ENCODE data around the gene CDK18.

The CDK18 gene

GRCh38 chr1:205492201-205492667, 12.2 kb upstream of the CDK18 start:
- H3K9me3 Mint-ChIP-seq (ENCODE audit: low read depth): no peaks in the 10 kb centered on the region
- H3K36me3 Mint-ChIP-seq: no peaks in the 10 kb centered on the region
- no peak overlapping the region for H3K27ac Mint-ChIP-seq
- peaks cover 16% of the 10 kb centered on the region for H3K27me3 Mint-ChIP-seq
- H3K4me3 Mint-ChIP-seq: no peak overlapping the region
- no peaks in the 10 kb centered on the region for H3K4me1 Mint-ChIP-seq (ENCODE audit: low read depth)

- Mint-ChIP-seq H3K9me3 (ENCODE audit: low read depth) (no peaks in the 10 kb centered on the region), H3K4me1 (ENCODE audit: low read depth) (no peaks in the 10 kb centered on the region), H3K36me3 (no peaks in the 10 kb centered on the region), H3K4me3 (no peak overlapping the region), H3K27ac (no peak overlapping the region), H3K27me3 (peaks cover 15% of the 10 kb centered on the region)
Measured at GRCh38 chr1:205492774-205493173, 11.7 kb upstream of the CDK18 start.

DNA sequence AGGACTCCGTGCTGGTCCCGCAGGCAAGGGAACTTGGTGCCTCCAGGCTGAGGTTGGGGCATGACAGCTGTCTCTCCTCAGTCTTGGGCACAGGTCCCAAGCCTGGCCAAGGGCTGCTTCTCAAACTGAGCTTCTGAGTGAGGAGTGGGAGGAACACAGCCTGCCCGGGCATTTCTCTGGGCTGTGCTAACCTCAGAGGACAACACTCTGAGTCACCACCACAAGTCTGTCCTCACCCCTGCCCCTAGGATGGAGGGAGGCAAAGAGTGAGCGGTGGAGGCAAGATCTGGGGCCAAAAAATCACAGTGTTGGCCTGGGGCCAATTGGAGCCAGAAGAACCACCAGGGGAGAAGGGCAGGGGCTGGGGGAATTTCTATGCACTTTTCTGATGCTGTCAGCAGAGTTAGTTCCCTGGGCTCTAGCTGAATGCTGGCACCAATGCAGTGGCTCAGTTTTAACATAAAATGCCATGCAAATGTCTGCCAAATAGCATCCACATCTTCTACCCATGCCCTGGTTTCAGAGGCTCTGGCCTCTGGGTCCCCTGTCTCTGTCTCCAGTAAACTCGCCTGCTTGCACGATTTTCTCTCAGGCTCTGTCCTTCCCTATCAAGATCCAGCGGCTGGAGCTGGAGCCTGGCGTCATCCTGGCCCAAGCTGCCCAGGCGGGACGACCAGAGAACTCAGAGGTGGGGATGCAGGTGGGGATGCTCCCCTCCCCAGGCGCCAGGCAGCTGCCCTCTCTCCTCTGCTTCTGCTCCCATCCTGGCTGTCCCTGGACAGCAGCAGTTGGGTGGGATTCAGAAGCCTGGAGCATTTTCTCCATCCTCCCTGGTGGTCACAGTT, 11.0 kb upstream of the CDK18 start:
- Mint-ChIP-seq H3K4me3 (no peak overlapping the region), H3K27ac (no peak overlapping the region)

GRCh38 chr1:205494115-205494514, 10.4 kb upstream of the CDK18 start:
- no peaks in the 10 kb centered on the region for H3K36me3 Mint-ChIP-seq
- no peaks in the 10 kb centered on the region for H3K9me3 Mint-ChIP-seq (ENCODE audit: low read depth)
- H3K27me3 Mint-ChIP-seq: peaks cover 8% of the 10 kb centered on the region
- no peak overlapping the region for H3K4me3 Mint-ChIP-seq
- H3K4me1 Mint-ChIP-seq (ENCODE audit: low read depth): no peaks in the 10 kb centered on the region
- H3K27ac Mint-ChIP-seq: no peak overlapping the region

More for the DNA sequence above, 11.0 kb upstream of the CDK18 start:
- no peaks in the 10 kb centered on the region for H3K36me3 Mint-ChIP-seq
- peaks cover 12% of the 10 kb centered on the region for H3K27me3 Mint-ChIP-seq
- no peaks in the 10 kb centered on the region for H3K4me1 Mint-ChIP-seq (ENCODE audit: low read depth)
- H3K9me3 Mint-ChIP-seq (ENCODE audit: low read depth): no peaks in the 10 kb centered on the region

DNA sequence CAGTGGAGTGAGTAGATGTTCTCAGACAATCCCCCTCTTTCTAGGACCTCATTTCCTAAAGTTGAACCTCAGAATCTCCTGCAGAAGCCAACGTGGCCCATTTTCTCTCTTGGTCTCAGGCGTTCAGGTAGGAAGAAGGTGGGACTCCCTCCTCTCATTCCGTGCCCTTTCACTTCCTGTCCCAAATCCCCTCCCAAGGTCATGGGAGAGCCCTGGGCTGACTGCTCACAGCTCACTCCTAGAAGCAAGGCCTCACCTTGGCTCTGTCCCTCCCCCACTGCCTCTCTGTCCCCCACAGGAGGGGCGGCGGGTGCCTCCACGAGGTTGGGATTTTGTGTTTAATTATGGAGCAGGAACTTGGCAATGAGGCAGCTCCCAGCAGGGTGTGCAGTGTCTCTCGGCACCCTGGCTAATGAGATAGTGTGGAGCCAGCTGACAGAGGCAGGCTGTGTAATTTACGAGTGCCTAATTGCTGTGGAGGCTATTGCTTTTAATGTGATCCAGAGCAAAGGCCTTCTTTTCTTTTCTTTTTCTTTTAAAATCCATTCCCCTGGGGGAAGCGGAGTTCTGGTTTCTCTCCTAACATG, 9.1 kb upstream of the CDK18 start:
- H3K36me3 Mint-ChIP-seq: no peaks in the 10 kb centered on the region
- H3K27ac Mint-ChIP-seq: no peak overlapping the region
- no peaks in the 10 kb centered on the region for H3K4me1 Mint-ChIP-seq (ENCODE audit: low read depth)
- peaks cover 5% of the 10 kb centered on the region for H3K27me3 Mint-ChIP-seq
- no peaks in the 10 kb centered on the region for H3K9me3 Mint-ChIP-seq (ENCODE audit: low read depth)
- no peak overlapping the region for H3K4me3 Mint-ChIP-seq

GRCh38 chr1:205496661-205497060, 7.8 kb upstream of the CDK18 start:
- H3K27me3 Mint-ChIP-seq: peaks cover 5% of the 10 kb centered on the region
- H3K4me3 Mint-ChIP-seq: no peak overlapping the region
- no peak overlapping the region for H3K27ac Mint-ChIP-seq
- H3K36me3 Mint-ChIP-seq: no peaks in the 10 kb centered on the region
- no peaks in the 10 kb centered on the region for H3K9me3 Mint-ChIP-seq (ENCODE audit: low read depth)
- no peaks in the 10 kb centered on the region for H3K4me1 Mint-ChIP-seq (ENCODE audit: low read depth)

DNA sequence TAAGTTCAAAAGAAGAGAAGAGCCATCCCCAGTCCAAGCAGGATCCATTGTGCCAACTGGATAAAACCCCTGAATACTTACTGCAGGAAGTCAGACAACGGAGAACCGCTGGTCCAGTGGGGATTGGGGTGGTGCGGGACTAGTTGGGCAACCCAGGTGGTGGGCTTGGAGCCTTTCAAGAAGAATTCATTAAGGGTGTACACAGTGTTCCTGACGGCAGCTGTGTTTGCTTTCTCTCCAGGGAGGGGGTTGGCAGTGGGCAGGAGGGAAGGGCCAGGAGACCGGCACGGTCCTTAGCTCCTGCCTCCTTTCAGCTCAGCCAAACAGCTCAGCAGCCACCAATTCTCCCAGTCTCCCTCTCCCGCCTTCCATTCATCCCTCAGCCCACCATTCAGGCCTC, 7.1 kb upstream of the CDK18 start:
- Mint-ChIP-seq H3K4me3 (no peak overlapping the region), H3K27me3 (peaks cover 5% of the 10 kb centered on the region), H3K9me3 (ENCODE audit: low read depth) (no peaks in the 10 kb centered on the region), H3K36me3 (no peaks in the 10 kb centered on the region), H3K4me1 (ENCODE audit: low read depth) (no peaks in the 10 kb centered on the region), H3K27ac (no peak overlapping the region)

DNA sequence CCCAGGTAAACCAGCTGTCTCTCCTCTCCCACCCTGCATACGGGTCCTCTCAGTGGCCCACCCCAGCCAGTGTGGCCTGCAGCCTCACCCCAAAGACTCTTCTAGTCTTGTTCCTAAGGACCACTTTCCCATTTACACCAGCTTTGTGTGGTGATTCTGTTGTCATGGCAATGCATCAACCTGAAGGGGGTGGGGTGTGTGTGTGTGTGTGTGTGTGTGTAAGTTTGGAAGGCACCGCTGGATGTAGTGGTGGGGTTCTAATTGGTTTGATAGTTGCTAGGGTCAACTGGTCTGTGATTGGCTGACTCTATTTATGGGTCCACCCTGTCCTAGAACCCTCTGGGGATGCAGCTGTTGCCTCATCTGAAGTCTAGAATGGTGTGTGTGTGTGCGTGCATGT, 4.7 kb upstream of the CDK18 start:
- H3K27me3 Mint-ChIP-seq: peaks cover 1% of the 10 kb centered on the region
- peaks cover 5% of the 10 kb centered on the region for H3K4me1 Mint-ChIP-seq (ENCODE audit: low read depth)
- H3K4me3 Mint-ChIP-seq: no peak overlapping the region
- no peak overlapping the region for H3K27ac Mint-ChIP-seq
- H3K36me3 Mint-ChIP-seq: no peaks in the 10 kb centered on the region
- no peaks in the 10 kb centered on the region for H3K9me3 Mint-ChIP-seq (ENCODE audit: low read depth)

DNA sequence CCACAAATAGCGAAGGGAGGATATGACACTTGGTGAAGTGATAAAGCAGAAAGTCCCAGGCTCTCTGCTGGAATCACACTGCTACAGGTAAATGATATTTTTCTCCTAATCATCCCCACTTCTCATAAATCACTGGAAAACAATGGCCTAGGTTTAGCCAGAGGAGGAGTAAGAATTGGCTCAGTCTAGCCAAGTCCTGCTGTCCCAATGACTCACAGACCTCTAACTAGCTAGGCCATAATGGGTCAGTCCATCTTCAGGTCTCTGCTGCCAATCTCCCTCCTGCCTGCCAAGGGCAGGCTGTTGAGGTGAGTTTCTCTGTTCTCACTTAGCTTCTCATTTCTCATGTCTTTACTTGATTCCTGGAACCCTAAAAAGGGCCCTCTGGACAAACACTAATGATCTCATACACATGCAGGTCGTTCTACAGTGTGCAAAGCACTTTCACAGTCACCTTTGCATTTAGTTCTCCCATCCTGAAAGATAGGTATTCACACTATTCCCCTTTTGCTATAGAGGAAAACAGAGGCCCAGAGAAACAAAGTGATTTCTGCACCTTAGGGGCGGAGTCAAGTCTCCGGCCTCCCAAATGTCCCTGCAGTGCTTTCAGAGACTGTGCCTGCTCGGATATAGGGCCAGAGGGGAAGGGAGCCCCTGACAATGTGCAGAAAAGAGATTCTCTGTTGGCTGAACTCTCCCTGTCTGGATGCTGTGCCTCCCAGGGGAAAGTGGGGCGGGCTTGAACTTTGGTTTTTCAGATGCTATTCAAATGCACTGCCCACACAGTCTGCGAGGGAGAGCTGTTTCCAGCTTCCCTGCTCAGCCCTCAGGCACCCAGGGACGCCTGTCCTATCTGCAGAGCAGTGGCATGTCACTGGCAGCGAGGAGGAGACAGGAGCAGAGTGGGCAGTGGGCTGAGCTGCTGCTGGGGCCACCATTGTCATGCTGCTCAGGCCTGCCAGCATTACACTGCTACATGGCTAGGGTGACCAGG, 3.9 kb upstream of the CDK18 start:
- no peaks in the 10 kb centered on the region for H3K9me3 Mint-ChIP-seq (ENCODE audit: low read depth)
- H3K4me1 Mint-ChIP-seq (ENCODE audit: low read depth): peaks cover 12% of the 10 kb centered on the region
- no peaks in the 10 kb centered on the region for H3K36me3 Mint-ChIP-seq
- H3K4me3 Mint-ChIP-seq: no peak overlapping the region
- no peaks in the 10 kb centered on the region for H3K27me3 Mint-ChIP-seq
- H3K27ac Mint-ChIP-seq: no peak overlapping the region

GRCh38 chr1:205502111-205502810, 2.2 kb upstream of the CDK18 start:
- H3K27ac Mint-ChIP-seq: no peak overlapping the region
- no peaks in the 10 kb centered on the region for H3K36me3 Mint-ChIP-seq
- H3K4me1 Mint-ChIP-seq (ENCODE audit: low read depth): peaks cover 14% of the 10 kb centered on the region
- no peaks in the 10 kb centered on the region for H3K27me3 Mint-ChIP-seq
- no peak overlapping the region for H3K4me3 Mint-ChIP-seq
- H3K9me3 Mint-ChIP-seq (ENCODE audit: low read depth): no peaks in the 10 kb centered on the region

DNA sequence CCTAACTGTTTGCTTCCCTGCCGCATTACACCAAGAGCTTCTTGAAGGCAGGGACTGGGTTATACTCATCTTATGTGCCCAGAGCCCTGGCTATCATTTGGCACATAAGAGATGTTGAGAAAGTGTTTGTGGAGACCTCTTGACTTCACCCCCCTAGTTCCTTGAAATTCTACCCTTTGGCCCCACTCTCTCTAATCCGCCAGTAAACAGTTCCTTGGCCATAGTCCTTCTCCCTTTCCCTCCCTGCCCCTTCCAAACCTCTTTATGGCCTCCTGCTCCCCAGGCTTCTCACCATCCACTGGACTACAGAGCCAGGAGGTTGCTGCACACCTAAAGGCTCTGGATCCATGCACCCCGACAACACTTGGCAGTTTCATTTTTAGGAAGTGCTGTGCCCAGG, 1.5 kb upstream of the CDK18 start:
- Mint-ChIP-seq H3K4me3 (peak overlapping the region; percentile 57), H3K36me3 (no peaks in the 10 kb centered on the region), H3K4me1 (ENCODE audit: low read depth) (peaks cover 14% of the 10 kb centered on the region), H3K27ac (no peak overlapping the region), H3K27me3 (no peaks in the 10 kb centered on the region), H3K9me3 (ENCODE audit: low read depth) (no peaks in the 10 kb centered on the region)

DNA sequence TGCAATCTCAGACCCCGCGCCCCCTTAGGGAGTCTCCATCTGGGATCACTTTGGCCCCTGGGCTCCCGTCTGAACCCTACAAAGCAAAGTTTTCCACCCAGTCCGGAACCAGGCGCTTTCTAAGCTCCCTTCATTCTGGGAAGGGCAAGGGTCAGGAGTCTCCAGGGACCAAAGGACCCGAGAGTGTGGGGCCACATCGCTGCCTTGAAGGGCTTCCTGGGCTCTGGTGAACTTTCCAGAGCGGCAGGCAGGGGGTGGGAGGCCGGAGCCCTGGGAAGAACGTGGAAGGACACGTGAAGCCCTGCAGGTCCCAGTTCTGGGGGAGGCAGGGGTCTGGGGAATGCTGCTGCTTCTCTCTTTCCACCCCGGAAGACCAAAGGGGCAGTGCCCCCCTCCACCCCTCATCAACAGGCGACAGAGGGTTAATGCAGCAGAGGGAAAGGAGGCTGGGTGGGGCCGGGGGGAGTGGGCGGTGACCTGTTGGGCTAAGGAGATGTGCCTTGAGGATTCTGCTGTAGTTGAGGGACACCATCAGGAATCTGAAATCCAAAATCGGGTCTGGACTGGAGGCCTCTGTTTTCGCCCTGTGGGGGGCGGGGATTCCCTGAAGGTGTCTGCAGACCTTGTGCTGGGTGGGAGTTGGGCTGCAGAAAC, 734 bp downstream of the CDK18 start:
- peak overlapping the region; percentile 75 for H3K4me3 Mint-ChIP-seq
- no peak overlapping the region for H3K27ac Mint-ChIP-seq
- no peaks in the 10 kb centered on the region for H3K27me3 Mint-ChIP-seq

DNA sequence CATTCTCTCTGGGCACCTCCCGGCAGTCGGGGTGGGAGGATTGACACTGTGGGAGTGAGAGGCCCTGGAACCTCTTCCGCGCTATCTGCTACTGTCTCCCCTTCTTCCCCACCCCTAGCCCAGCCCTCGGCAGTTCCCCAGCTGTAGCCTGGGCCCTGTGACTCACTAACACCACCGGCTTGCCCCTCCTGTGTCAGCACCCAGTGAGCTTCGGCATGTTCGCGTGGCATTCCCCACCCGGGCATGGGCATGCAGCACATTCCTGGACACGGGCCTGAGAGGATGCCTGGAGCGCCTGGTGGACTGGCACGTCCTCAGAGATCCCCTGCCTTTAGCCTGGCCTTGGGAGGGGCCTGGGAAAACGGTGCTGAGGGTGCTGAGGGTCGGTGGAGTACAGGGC, 1.3 kb downstream of the CDK18 start:
- H3K9me3 Mint-ChIP-seq (ENCODE audit: low read depth): no peaks in the 10 kb centered on the region
- H3K36me3 Mint-ChIP-seq: no peaks in the 10 kb centered on the region
- H3K4me1 Mint-ChIP-seq (ENCODE audit: low read depth): peaks cover 14% of the 10 kb centered on the region

More for the DNA sequence above, 734 bp downstream of the CDK18 start:
- no peaks in the 10 kb centered on the region for H3K9me3 Mint-ChIP-seq (ENCODE audit: low read depth)
- peaks cover 14% of the 10 kb centered on the region for H3K4me1 Mint-ChIP-seq (ENCODE audit: low read depth)
- no peaks in the 10 kb centered on the region for H3K36me3 Mint-ChIP-seq

More for the DNA sequence above, 1.3 kb downstream of the CDK18 start:
- Mint-ChIP-seq H3K27ac (no peak overlapping the region), H3K27me3 (no peaks in the 10 kb centered on the region), H3K4me3 (peak overlapping the region; percentile 75)

All from activated naive CD8-positive, alpha-beta T cell (primary cell).